Skeletal muscle tissue (tissue), 4 donors: ENCODE data around the gene CRP. TPM values are rescaled to one million over a fixed set of nuclear protein-coding genes. Genes with fewer than 3 reads are reported as not detected.
"Not testable (repeated sequence)": the region's sequence is repeated elsewhere in the genome, so short reads cannot be mapped to it uniquely, and the experiment has no call there.

Source experiments
- H3K27ac ChIP-seq: one replicate; pipeline ENCODE4 v1.7.0; 2013; ENCODE audit warnings: mild to moderate bottlenecking, low read depth, low read length, inconsistent platforms
- H3K27me3 ChIP-seq, 3 donors: one replicate each; pipeline ENCODE4 v1.7.0; 2013; ENCODE audit warnings: low read length in 3 of 3; ENCODE audit not compliant: control insufficient read depth in 3 of 3, insufficient read depth in 3 of 3
- H3K36me3 ChIP-seq, 3 donors: one replicate each; pipeline ENCODE4 v1.7.0; 2013; ENCODE audit warnings: low read length in 3 of 3; ENCODE audit not compliant: control insufficient read depth in 3 of 3, insufficient read depth in 3 of 3
- H3K4me1 ChIP-seq, 3 donors: one replicate each; pipeline ENCODE4 v1.7.0; 2013; ENCODE audit warnings: low read length in 3 of 3, mild to moderate bottlenecking in 3 of 3; ENCODE audit not compliant: control insufficient read depth in 3 of 3, insufficient read depth in 3 of 3
- H3K4me3 ChIP-seq, 3 donors: one replicate each; pipeline ENCODE4 v1.7.0; 2013; ENCODE audit warnings: low read length in 3 of 3
- H3K9ac ChIP-seq, 3 donors: one replicate each; pipeline ENCODE4 v1.7.0; 2013; ENCODE audit warnings: low read length in 3 of 3, mild to moderate bottlenecking in 3 of 3, moderate library complexity in 2 of 3, low read depth in 1 of 3
- H3K9me3 ChIP-seq, 3 donors: one replicate each; pipeline ENCODE4 v1.7.0; 2013; ENCODE audit warnings: low read length in 3 of 3; ENCODE audit not compliant: control insufficient read depth in 3 of 3
- total RNA-seq: library from RNA; depleted of rRNA; stranded (reverse); fragments of >200 nt; gene quantifications from one replicate; pipeline ENCODE4 v1.2.3, GENCODE V29; 2014
- donor health status: Osteomylitis.

The CRP gene
- total RNA-seq, 1 donor from 2014 or later: not detected

DNA sequence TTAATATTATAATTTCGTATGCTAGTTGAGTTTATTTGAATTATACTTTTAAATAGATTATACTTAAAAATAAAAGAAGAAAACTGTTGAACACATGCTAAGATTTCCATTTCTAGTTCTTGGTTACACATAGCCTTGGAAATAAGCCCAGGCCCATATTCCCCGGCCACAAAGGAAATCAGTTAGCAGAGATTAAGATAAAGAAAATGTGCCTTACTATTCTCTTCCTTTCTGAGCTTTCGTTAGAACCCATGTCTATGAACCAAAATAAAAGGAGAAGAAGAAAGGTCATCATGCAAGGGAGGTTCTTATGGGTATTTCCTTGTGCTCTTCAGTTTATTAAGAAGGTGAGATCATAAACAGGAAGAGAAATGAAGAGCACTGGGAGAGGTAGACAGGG lies 32.3 kb upstream of the CRP start:
- Histone ChIP-seq H3K9ac (no peak overlapping the region), H3K9me3 (no peaks in the 10 kb centered on the region), H3K27ac (no peak overlapping the region), H3K4me1 (peaks cover 0 to under 1% (median 0%) of the 10 kb centered on the region in 3 donors), H3K27me3 (no peaks in the 10 kb centered on the region), H3K36me3 (no peaks in the 10 kb centered on the region), H3K4me3 (no peak overlapping the region)

DNA sequence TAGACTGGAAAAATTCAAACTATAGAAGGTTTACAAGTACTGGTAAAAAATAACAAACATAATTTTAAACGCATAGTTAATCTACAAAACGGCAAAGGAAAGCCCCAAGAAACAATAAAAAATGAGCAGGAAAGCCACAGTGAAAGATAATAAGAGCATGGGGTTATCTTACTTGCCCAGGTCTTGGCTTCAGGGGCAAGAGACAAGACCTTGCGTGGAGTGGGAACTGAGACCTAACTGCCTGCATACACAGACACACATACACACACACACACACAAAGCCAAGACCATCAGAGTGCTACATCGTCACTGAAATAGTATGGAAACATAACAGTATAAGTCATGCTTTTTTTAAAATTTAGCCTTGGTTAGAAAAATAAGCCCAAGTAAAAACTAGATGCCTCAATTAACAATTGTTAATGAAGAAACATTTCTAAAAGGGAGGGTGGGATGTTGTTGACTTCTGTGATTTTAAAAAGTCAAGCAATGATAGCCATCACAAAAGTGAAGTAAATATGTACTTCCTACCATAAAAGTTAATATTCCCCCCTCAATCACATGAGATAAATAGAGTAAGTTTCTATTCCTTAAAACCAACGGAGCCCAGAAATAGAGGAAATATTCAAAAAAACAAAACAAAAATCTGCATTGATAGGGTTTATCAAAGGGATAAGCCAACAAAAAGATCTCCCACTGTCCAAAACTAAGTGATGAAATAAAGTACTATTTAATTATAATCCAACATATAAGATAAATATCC lies 29.4 kb upstream of the CRP start:
- Histone ChIP-seq H3K27ac (no peak overlapping the region), H3K9ac (no peak overlapping the region), H3K4me1 (no peaks in the 10 kb centered on the region), H3K4me3 (no peak overlapping the region), H3K27me3 (no peaks in the 10 kb centered on the region), H3K9me3 (no peaks in the 10 kb centered on the region), H3K36me3 (no peaks in the 10 kb centered on the region)

- H3K4me3 ChIP-seq: no peak overlapping the region
- no peaks in the 10 kb centered on the region for H3K9me3 ChIP-seq
- no peak overlapping the region for H3K27ac ChIP-seq
- no peaks in the 10 kb centered on the region for H3K36me3 ChIP-seq
- no peak overlapping the region for H3K9ac ChIP-seq
- no peaks in the 10 kb centered on the region for H3K27me3 ChIP-seq
- no peaks in the 10 kb centered on the region for H3K4me1 ChIP-seq
Measured at GRCh38 chr1:159737238-159737916, 23.0 kb upstream of the CRP start.

DNA sequence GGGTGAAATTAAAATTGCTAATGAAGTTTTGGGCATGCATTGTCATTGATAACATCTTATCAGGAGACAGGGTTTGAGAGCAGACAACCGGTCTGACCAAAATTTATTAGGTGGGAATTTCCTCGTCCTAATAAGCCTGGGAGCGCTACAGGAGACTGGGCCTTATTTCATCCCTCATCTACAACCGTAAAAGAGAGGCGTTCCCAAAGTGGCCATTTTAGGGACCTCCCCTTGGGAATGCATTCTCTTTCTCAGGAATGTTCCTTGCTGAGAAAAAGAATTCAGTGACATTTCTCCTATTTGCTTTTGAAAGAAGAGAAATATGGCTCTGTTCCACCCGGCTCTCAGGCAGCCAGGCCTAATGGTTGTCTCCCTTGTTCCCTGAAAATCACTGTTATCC lies 8.8 kb upstream of the CRP start:
- H3K27ac ChIP-seq, H3K27me3 ChIP-seq, H3K36me3 ChIP-seq, H3K4me1 ChIP-seq, H3K9ac ChIP-seq, H3K4me3 ChIP-seq, H3K9me3 ChIP-seq: not testable (repeated sequence)

- H3K9ac ChIP-seq: no peak overlapping the region
- H3K4me1 ChIP-seq: no peaks in the 10 kb centered on the region
- H3K36me3 ChIP-seq: no peaks in the 10 kb centered on the region
- peaks cover 0 to 9% (median 6%) of the 10 kb centered on the region in 3 donors for H3K9me3 ChIP-seq
- no peak overlapping the region for H3K27ac ChIP-seq
- no peak overlapping the region for H3K4me3 ChIP-seq
- no peaks in the 10 kb centered on the region for H3K27me3 ChIP-seq
Measured at GRCh38 chr1:159719990-159720389, 5.6 kb upstream of the CRP start.

GRCh38 chr1:159715855-159716254 lies 1.5 kb upstream of the CRP start:
- no peak overlapping the region for H3K27ac ChIP-seq
- H3K27me3 ChIP-seq: no peaks in the 10 kb centered on the region
- H3K9ac ChIP-seq: no peak overlapping the region
- peaks cover 0 to 3% (median 0%) of the 10 kb centered on the region in 3 donors for H3K9me3 ChIP-seq
- no peaks in the 10 kb centered on the region for H3K36me3 ChIP-seq
- no peaks in the 10 kb centered on the region for H3K4me1 ChIP-seq
- no peak overlapping the region for H3K4me3 ChIP-seq

- Histone ChIP-seq H3K9me3 (no peaks in the 10 kb centered on the region), H3K27ac (no peak overlapping the region), H3K4me3 (no peak overlapping the region), H3K36me3 (no peaks in the 10 kb centered on the region), H3K4me1 (no peaks in the 10 kb centered on the region), H3K9ac (no peak overlapping the region), H3K27me3 (no peaks in the 10 kb centered on the region)
Measured at GRCh38 chr1:159712080-159712479, 2.3 kb downstream of the CRP start.

DNA sequence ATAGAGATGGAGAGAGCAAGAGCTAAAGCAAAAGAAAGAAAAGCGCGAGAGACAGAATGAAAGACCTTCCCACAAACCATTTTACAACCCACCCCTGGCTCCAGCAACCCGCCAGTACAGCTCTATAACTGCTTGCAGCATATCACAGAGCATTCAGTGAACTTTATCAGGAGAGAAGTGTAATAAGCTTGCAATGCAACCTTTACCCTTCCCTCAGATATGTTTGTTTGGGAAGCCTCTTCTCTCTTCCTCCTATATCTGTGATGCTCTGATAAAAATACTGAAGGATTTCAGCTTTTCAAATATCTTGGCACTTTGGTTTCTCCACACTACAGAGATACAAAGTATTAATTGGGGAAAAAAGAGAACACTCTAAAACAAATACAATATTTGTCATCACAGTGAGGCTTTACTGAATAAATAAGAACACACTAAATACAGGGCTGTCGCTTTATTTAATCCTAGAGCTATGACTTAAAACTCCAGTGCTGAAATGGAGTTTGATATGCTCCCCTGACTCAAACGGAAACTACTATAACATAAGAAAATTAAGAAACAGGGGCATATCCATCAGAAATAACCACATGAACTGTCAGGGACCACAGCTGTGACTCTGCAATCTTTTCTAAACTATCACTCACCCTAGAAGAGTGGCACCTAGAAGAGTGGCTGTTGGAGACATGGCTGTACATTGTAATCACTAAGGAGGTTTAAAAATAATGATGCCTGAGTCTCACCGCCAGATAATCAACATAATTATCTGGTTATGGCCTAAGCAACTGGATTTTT lies 6.7 kb downstream of the CRP start:
- H3K27me3 ChIP-seq: no peaks in the 10 kb centered on the region

DNA sequence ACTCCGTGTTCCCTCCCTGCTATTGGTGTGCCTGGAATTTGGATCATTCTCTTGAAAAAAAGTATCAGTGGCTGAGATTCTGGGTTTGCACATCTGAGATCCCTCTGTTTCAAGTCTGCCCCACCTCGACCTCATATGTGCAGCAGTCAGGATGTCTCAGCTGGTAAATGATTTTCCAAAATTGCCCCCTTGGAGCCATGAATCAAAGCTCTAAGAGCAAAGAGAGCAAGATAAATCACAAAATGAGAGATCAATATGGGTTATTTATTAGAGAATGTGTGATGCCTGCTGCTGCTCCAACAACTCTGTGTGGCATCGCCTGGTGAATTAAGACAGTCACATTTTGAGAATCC lies 8.5 kb downstream of the CRP start:
- Histone ChIP-seq H3K4me3 (no peak overlapping the region), H3K4me1 (no peaks in the 10 kb centered on the region), H3K27me3 (no peaks in the 10 kb centered on the region), H3K9me3 (no peaks in the 10 kb centered on the region), H3K27ac (no peak overlapping the region), H3K36me3 (no peaks in the 10 kb centered on the region), H3K9ac (no peak overlapping the region)

More for the DNA sequence above, 6.7 kb downstream of the CRP start:
- Histone ChIP-seq H3K9me3 (no peaks in the 10 kb centered on the region), H3K4me3 (no peak overlapping the region), H3K36me3 (no peaks in the 10 kb centered on the region), H3K4me1 (no peaks in the 10 kb centered on the region), H3K27ac (no peak overlapping the region), H3K9ac (no peak overlapping the region)
